IMR-90 (cell line): ENCODE measurements around the gene NDUFAF4. TPM values are rescaled to one million over a fixed set of nuclear protein-coding genes. Genes with fewer than 3 reads are reported as not detected.
A peak's percentile ranks its signal among the peaks of the same experiment; 100 is the strongest.

Experiments used
- ATAC-seq: fragments of 200-7000 bp; cut with Tn5 transposase; 2 replicates; pipeline ENCODE4 v1.9.1; 2020; ENCODE audit warnings: low read depth, mild to moderate bottlenecking, moderate library complexity
- Bru-seq: library from RNA; stranded (reverse); fragments of 400-500 nt; gene quantifications from one replicate; lab custom pipeline; 2021; lab: Mats Ljungman, UMichigan
- BruChase-seq, 2 experiments: library from RNA; stranded (reverse); fragments of 400-500 nt; gene quantifications; one replicate each; lab custom pipeline; 2021; lab: Mats Ljungman, UMichigan
- BruUV-seq: library from RNA; stranded (reverse); fragments of 400-500 nt; replicated peaks from 2 replicates; lab custom pipeline; 2021; lab: Mats Ljungman, UMichigan
- CTCF ChIA-PET: fragments of 300-600 bp; formaldehyde crosslinking; extraction: SDS; loops from one replicate; lab custom pipeline; 2021; ENCODE audit warnings: antibody characterized with exemption; lab: Yijun Ruan, JAX
- POLR2A ChIA-PET: fragments of 300-600 bp; sonication (Branson Sonifier 250); formaldehyde crosslinking; loops from one replicate; lab custom pipeline; 2022; ENCODE audit warnings: antibody characterized with exemption; ENCODE audit not compliant: unreplicated experiment; lab: Charles Lee
- DNase-seq: peaks from one replicate; pipeline ENCODE4 v3.0.0; 2013
- H2AFZ ChIP-seq: replicated peaks from 2 replicates; pipeline ENCODE3; 2013; ENCODE audit warnings: low read length, mild to moderate bottlenecking; ENCODE audit not compliant: poor library complexity
- H2AK5ac ChIP-seq: 2 replicates; pipeline ENCODE4 v1.6.1; 2013; ENCODE audit warnings: low read depth, low read length, inconsistent platforms
- H2AK9ac ChIP-seq: replicated peaks from 2 replicates; pipeline ENCODE3; 2013; ENCODE audit warnings: mild to moderate bottlenecking, low read depth, low read length, moderate library complexity; ENCODE audit not compliant: poor library complexity
- H2BK120ac ChIP-seq: 2 replicates; pipeline ENCODE4 v1.6.1; 2013; ENCODE audit warnings: low read depth, low read length, inconsistent platforms
- H2BK15ac ChIP-seq: 3 replicates; pipeline ENCODE4 v1.6.1; 2013; ENCODE audit warnings: low read depth, low read length, inconsistent platforms
- H2BK20ac ChIP-seq: 2 replicates; pipeline ENCODE4 v1.6.1; 2013; ENCODE audit warnings: low read depth, mild to moderate bottlenecking, inconsistent platforms, low read length, moderate library complexity
- H2BK5ac ChIP-seq: 2 replicates; pipeline ENCODE4 v1.6.1; 2013; ENCODE audit warnings: mild to moderate bottlenecking, low read depth, low read length, inconsistent platforms; ENCODE audit not compliant: poor library complexity, severe bottlenecking
- H3K14ac ChIP-seq: replicated peaks from 2 replicates; pipeline ENCODE4 v1.6.1; 2013; ENCODE audit warnings: low read depth, low read length, inconsistent platforms
- H3K18ac ChIP-seq: 2 replicates; pipeline ENCODE4 v1.6.1; 2013; ENCODE audit warnings: low read depth, low read length, control low read depth
- H3K23ac ChIP-seq: 2 replicates; pipeline ENCODE4 v1.6.1; 2013; ENCODE audit warnings: low read depth, low read length, inconsistent platforms
- H3K27ac ChIP-seq: 2 replicates; pipeline ENCODE4 v1.5.1; 2013; ENCODE audit warnings: mild to moderate bottlenecking, control low read depth, low read length; ENCODE audit not compliant: insufficient read depth
- H3K27me3 ChIP-seq: 2 replicates; pipeline ENCODE4 v1.6.1; 2013; ENCODE audit warnings: low read length; ENCODE audit not compliant: control insufficient read depth, insufficient read depth
- H3K36me3 ChIP-seq: 2 replicates; pipeline ENCODE4 v1.6.1; 2013; ENCODE audit warnings: low read length, mixed read lengths; ENCODE audit not compliant: control insufficient read depth, insufficient read depth
- H3K4ac ChIP-seq: 2 replicates; pipeline ENCODE4 v1.6.1; 2013; ENCODE audit warnings: low read depth, low read length, inconsistent platforms
- H3K4me1 ChIP-seq: 2 replicates; pipeline ENCODE4 v1.6.1; 2013; ENCODE audit warnings: low read length, mixed read lengths; ENCODE audit not compliant: control insufficient read depth, insufficient read depth
- H3K4me2 ChIP-seq: 2 replicates; pipeline ENCODE4 v1.6.1; 2013; ENCODE audit warnings: low read depth, mild to moderate bottlenecking, control low read depth, low read length, moderate library complexity
- H3K4me3 ChIP-seq: 2 replicates; pipeline ENCODE4 v1.5.1; 2013; ENCODE audit warnings: low read depth, mild to moderate bottlenecking, control low read depth, low read length, moderate library complexity; ENCODE audit not compliant: insufficient read depth
- H3K56ac ChIP-seq: 2 replicates; pipeline ENCODE4 v1.6.1; 2013; ENCODE audit warnings: low read length, inconsistent platforms; ENCODE audit not compliant: insufficient read depth; ENCODE audit errors: extremely low read depth
- H3K79me1 ChIP-seq, 2 experiments: 2 replicates each; pipeline ENCODE4 v1.6.1; 2013; ENCODE audit warnings: low read length in 2 of 2, inconsistent platforms in 1 of 2, low read depth in 1 of 2
- H3K9ac ChIP-seq: 2 replicates; pipeline ENCODE4 v1.6.1; 2013; ENCODE audit warnings: low read depth, low read length, control low read depth
- H3K9me1 ChIP-seq: 2 replicates; pipeline ENCODE4 v1.6.1; 2013; ENCODE audit warnings: low read length, inconsistent platforms; ENCODE audit not compliant: insufficient read depth
- H3K9me3 ChIP-seq: 2 replicates; pipeline ENCODE4 v1.6.1; 2013; ENCODE audit warnings: low read length; ENCODE audit not compliant: control insufficient read depth, insufficient read depth
- H4K20me1 ChIP-seq: 2 replicates; pipeline ENCODE4 v1.6.1; 2013; ENCODE audit warnings: low read length, inconsistent platforms; ENCODE audit not compliant: insufficient read depth
- H4K5ac ChIP-seq: 2 replicates; pipeline ENCODE4 v1.6.1; 2013; ENCODE audit warnings: mild to moderate bottlenecking, low read depth, low read length, control low read depth
- H4K8ac ChIP-seq, 2 experiments: 2 replicates each; pipeline ENCODE4 v1.6.1; 2013; ENCODE audit warnings: low read depth in 2 of 2, low read length in 2 of 2, control low read depth in 1 of 2, inconsistent platforms in 1 of 2
- H4K91ac ChIP-seq: 2 replicates; pipeline ENCODE4 v1.6.1; 2013; ENCODE audit warnings: low read depth, low read length, inconsistent platforms; ENCODE audit not compliant: insufficient read depth
- BHLHE40 ChIP-seq: fragments of 150-350 bp; IDR thresholded peaks from 2 replicates; pipeline ENCODE4 v1.6.1; 2016; ENCODE audit warnings: mild to moderate bottlenecking, low read depth, low read length
- FOS ChIP-seq: fragments of 150-350 bp; IDR thresholded peaks from 2 replicates; pipeline ENCODE4 v1.6.1; 2016; ENCODE audit warnings: low read depth, low read length
- MAFK ChIP-seq: IDR thresholded peaks from 2 replicates; pipeline ENCODE4 v1.6.1; 2012; ENCODE audit warnings: low read depth, low read length, improper control_type of control experiment
- MAZ ChIP-seq: IDR thresholded peaks from 2 replicates; pipeline ENCODE4 v1.6.1; 2012; ENCODE audit warnings: low read depth, mild to moderate bottlenecking, low read length, improper control_type of control experiment, moderate library complexity, borderline replicate concordance
- NFE2L2 ChIP-seq: fragments of 150-350 bp; IDR thresholded peaks from 2 replicates; pipeline ENCODE4 v1.6.1; 2016; ENCODE audit warnings: low read depth, mild to moderate bottlenecking, low read length
- POLR2A ChIP-seq: IDR thresholded peaks from 2 replicates; pipeline ENCODE4 v1.6.1; 2012; ENCODE audit warnings: mild to moderate bottlenecking, low read depth, low read length
- RAD21 ChIP-seq: IDR thresholded peaks from 2 replicates; pipeline ENCODE4 v1.6.1; 2012; ENCODE audit warnings: low read length, improper control_type of control experiment
- RCOR1 ChIP-seq: IDR thresholded peaks from 2 replicates; pipeline ENCODE4 v1.6.1; 2012; ENCODE audit warnings: mild to moderate bottlenecking, low read length, improper control_type of control experiment; ENCODE audit not compliant: insufficient replicate concordance
- RFX5 ChIP-seq: IDR thresholded peaks from 2 replicates; pipeline ENCODE4 v1.8.0; 2012; ENCODE audit warnings: low read depth, mild to moderate bottlenecking, low read length, moderate library complexity
- SMC3 ChIP-seq: fragments of 150-350 bp; IDR thresholded peaks from 2 replicates; pipeline ENCODE4 v1.6.1; 2016; ENCODE audit warnings: low read depth, mild to moderate bottlenecking, antibody characterized with exemption, low read length, moderate library complexity
- WGBS, 2 experiments: methylation state at CpG; one replicate each; pipeline versions ENCODE4 v1.1.5 to v1.1.7; 2013; ENCODE audit warnings: missing lambda C conversion rate in 2 of 2; ENCODE audit not compliant: insufficient read length in 1 of 2; ENCODE audit errors: extremely low coverage in 2 of 2; 5-methylcytosine and 5-hydroxymethylcytosine counted together
- dilution Hi-C: fragments of 300-500 bp; cut with HindIII; formaldehyde crosslinking; loops from one replicate; pipeline ENCODE4 v1.14.3; 2018; ENCODE audit warnings: low sequenced_read_pairs; ENCODE audit not compliant: unreplicated experiment
- in situ Hi-C: fragments of 300-500 bp; cut with MboI; formaldehyde crosslinking; loops from 3 replicates; pipeline ENCODE4 v1.14.3; 2019; ENCODE audit warnings: low sequenced_read_pairs, inconsistent platforms, mixed read lengths
- intact Hi-C: fragments of 100-400 bp; cut with micrococcal nuclease; formaldehyde crosslinking; loops from 2 replicates; pipeline ENCODE4 v1.10.0; 2022
- long read RNA-seq: library from polyadenylated mRNA; unstranded; transcript quantifications from one replicate; pipeline ENCODE4 v2.0.0, GENCODE V29; 2021; ENCODE audit not compliant: unreplicated experiment
- polyA plus RNA-seq, 3 experiments: library from polyadenylated mRNA; depleted of rRNA; stranded (reverse); fragments of >200 nt; gene quantifications; 2 replicates each; pipeline ENCODE4 v1.2.3, GENCODE V29; 2012; ENCODE audit warnings: low replicate concordance in 1 of 3
- total RNA-seq: library from RNA; depleted of rRNA; stranded (reverse); fragments of >200 nt; gene quantifications from 2 replicates; pipeline ENCODE4 v1.2.3, GENCODE V29; 2012; rRNA removed
- TF ChIP-seq, protein P1 (sequence below): conservative IDR thresholded peaks from 2 replicates; pipeline ENCODE4 v1.5.1; 2012; ENCODE audit warnings: mild to moderate bottlenecking, low read depth, low read length, improper control_type of control experiment
- TF ChIP-seq, protein P2 (sequence below): fragments of 150-350 bp; IDR thresholded peaks from 2 replicates; pipeline ENCODE4 v1.6.1; 2017; ENCODE audit warnings: mild to moderate bottlenecking, antibody characterized with exemption, low read length, low read depth

The NDUFAF4 gene
- total RNA-seq (6.3 and 13.9 TPM in 2 replicates), polyA plus RNA-seq (2012; rRNA removed) (13.4 and 20.4 TPM in 2 replicates), Bru-seq, nascent RNA (percentile 61 among the genes with signal in this experiment), BruChase-seq, experiment 1, labeled RNA remaining after a 6-hour chase (percentile 52 among the genes with signal in this experiment), BruChase-seq, experiment 2, labeled RNA remaining after a 2-hour chase (percentile 57 among the genes with signal in this experiment)
- polyA plus RNA-seq (2012; cell fraction: cytosol; rRNA removed): 1.3 and 3.3 TPM in 2 replicates
- polyA plus RNA-seq (2012; cell fraction: nucleus; rRNA removed; ENCODE audit: low replicate concordance): 0.46 and 3.8 TPM in 2 replicates
- long read RNA-seq, transcript NDUFAF4-201 (3 exons, 2,399 nt): major isoform, 20 of 21 reads
- long read RNA-seq, partial matches to known transcripts: 0 of 21 reads
- long read RNA-seq, other reads (novel, unspliced or antisense): 0 of 21 reads

DNA sequence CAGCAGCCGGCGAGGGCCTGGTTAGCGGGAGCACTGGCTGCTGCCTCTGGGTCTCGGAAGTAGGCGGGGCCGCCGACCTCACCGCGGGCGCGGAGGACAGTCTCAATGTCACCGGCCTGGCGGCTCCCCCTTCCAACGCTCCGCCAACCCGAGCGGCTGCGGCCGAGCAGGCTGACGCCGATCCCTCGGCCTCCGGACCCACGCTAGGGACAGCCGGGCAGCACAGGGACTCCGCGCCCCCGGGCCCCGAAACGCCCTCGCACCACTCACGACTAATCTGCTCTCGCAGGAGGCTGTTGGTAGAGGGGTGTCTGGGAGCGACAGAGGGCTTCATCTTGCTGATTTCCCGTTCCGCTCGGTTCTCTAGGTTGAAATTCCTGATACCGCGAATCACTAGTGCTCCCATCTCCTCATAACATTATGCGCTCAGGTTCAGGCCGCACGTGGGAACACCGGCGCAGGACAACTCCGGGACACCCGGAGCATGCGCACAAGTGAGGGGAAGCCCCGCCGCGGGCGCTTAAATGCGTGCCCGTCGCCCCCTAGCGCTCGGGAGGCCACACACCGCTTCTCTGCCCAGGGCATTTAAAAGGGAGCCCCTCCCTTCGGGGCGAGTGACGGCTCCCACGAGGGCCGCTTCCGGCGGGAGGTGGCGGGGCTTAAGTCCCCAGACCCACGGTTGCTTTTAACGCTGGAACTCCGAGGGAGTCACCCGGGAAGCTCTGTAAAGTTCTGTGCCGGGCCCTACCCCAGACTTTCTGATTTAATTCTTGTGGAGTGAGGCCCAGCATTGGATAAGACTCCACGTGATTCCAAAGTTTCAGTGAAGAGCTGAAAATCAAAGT is at the start of gene NDUFAF4:
Gene NDUFAF4, minus strand, starts transcription at position 496 of the 845 bp plus-strand sequence. Its CDS starts 90 bp downstream, at position 406.
- in situ Hi-C loops (loop anchor here (5.0 to 10.0 kb wide), 2 partner anchors 160 to 273 kb away; no protein-coding TSS in a partner anchor), intact Hi-C loops (loop anchor here (1.0 to 5.0 kb wide), 4 partner anchors 61 to 355 kb away; no protein-coding TSS in a partner anchor), dilution Hi-C loops (no loop called here)
- peak within 1 kb of the TSS; percentile 6; the same call in 1 of the 3 replicates for H2BK15ac ChIP-seq
- BruUV-seq: no TSS peak
- H4K91ac ChIP-seq: peak within 1 kb of the TSS; percentile 55
- H2AFZ ChIP-seq: peak within 1 kb of the TSS; percentile 95
- H3K4me1 ChIP-seq: no peaks in the 10 kb centered on the region
- H3K18ac ChIP-seq: peak within 1 kb of the TSS; percentile 95
- WGBS, 2 experiments: 0% methylated on average over 38 of the region's 71 CpGs; no CpG with 5 or more reads in 1 of the 2 experiments
- H2AK5ac ChIP-seq: no peak within 1 kb of the TSS
- peak within 1 kb of the TSS; percentile 80 for H3K9ac ChIP-seq
- H3K9me3 ChIP-seq: no peaks in the 10 kb centered on the region
- ChIA-PET CTCF (interaction anchor here (0.6 to 2.2 kb wide), 8 partner anchors 10 to 281 kb away, joined by 3 to 11 read pairs (median 3); no protein-coding TSS in a partner anchor), POLR2A (no interaction called here)
- peak within 1 kb of the TSS; percentile 78 for H3K4me3 ChIP-seq
- H3K4ac ChIP-seq: peak within 1 kb of the TSS; percentile 54
- H3K14ac ChIP-seq: peak within 1 kb of the TSS; percentile 71
- H3K36me3 ChIP-seq: peaks cover 2% of the 10 kb centered on the region; the same call in 1 of the 2 replicates
- H4K8ac ChIP-seq: peak within 1 kb of the TSS; percentile 80 to 89
- H3K56ac ChIP-seq: peak within 1 kb of the TSS; percentile 68
- peak; percentile 90 for DNase-seq
- H3K27me3 ChIP-seq: no peaks in the 10 kb centered on the region; the same call in 1 of the 2 replicates
- H3K79me1 ChIP-seq: peaks cover 7 to 8% of the 10 kb centered on the region in 2 experiments; a peak in 1 of 4 replicates
- peak within 1 kb of the TSS; percentile 25 for H2AK9ac ChIP-seq
- peak; percentile 96 for ATAC-seq
- peak within 1 kb of the TSS; percentile 85 for H2BK5ac ChIP-seq
- peak within 1 kb of the TSS; percentile 75 for H3K23ac ChIP-seq
- H3K9me1 ChIP-seq: peaks cover 2% of the 10 kb centered on the region; the same call in 1 of the 2 replicates
- peak within 1 kb of the TSS; percentile 65 for H2BK120ac ChIP-seq
- H4K5ac ChIP-seq: peak within 1 kb of the TSS; percentile 95
- H2BK20ac ChIP-seq: peak within 1 kb of the TSS; percentile 16
- H3K27ac ChIP-seq: peak within 1 kb of the TSS; percentile 85
- H4K20me1 ChIP-seq: no peaks in the 10 kb centered on the region
- H3K4me2 ChIP-seq: peak within 1 kb of the TSS; percentile 95
- peak; percentile 75 for TF ChIP-seq BHLHE40
- no peak for TF ChIP-seq RCOR1
- TF ChIP-seq POLR2A: peak; percentile 77
- no peak for TF ChIP-seq RFX5
- TF ChIP-seq NFE2L2: peak; percentile 6; the same call in 1 of the 2 replicates
- peak; percentile 64 for TF ChIP-seq RAD21
- peak; percentile 100 for TF ChIP-seq MAZ
- TF ChIP-seq, protein P1, sequence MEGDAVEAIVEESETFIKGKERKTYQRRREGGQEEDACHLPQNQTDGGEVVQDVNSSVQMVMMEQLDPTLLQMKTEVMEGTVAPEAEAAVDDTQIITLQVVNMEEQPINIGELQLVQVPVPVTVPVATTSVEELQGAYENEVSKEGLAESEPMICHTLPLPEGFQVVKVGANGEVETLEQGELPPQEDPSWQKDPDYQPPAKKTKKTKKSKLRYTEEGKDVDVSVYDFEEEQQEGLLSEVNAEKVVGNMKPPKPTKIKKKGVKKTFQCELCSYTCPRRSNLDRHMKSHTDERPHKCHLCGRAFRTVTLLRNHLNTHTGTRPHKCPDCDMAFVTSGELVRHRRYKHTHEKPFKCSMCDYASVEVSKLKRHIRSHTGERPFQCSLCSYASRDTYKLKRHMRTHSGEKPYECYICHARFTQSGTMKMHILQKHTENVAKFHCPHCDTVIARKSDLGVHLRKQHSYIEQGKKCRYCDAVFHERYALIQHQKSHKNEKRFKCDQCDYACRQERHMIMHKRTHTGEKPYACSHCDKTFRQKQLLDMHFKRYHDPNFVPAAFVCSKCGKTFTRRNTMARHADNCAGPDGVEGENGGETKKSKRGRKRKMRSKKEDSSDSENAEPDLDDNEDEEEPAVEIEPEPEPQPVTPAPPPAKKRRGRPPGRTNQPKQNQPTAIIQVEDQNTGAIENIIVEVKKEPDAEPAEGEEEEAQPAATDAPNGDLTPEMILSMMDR: peak; percentile 99
- no peak for TF ChIP-seq MAFK
- TF ChIP-seq SMC3: peak; percentile 42; the same call in 1 of the 2 replicates
- TF ChIP-seq FOS: 0 out of 2 replicates have a peak, but pooled peaks have one; percentile 11
- TF ChIP-seq, protein P2, sequence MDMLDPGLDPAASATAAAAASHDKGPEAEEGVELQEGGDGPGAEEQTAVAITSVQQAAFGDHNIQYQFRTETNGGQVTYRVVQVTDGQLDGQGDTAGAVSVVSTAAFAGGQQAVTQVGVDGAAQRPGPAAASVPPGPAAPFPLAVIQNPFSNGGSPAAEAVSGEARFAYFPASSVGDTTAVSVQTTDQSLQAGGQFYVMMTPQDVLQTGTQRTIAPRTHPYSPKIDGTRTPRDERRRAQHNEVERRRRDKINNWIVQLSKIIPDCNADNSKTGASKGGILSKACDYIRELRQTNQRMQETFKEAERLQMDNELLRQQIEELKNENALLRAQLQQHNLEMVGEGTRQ: peak; percentile 69
